ENCODE data around the gene ZNHIT2. TPM values are rescaled to one million over a fixed set of nuclear protein-coding genes. Genes with fewer than 3 reads are reported as not detected.

Gene ZNHIT2
- total and polyA plus RNA-seq, 2 of the 13 experiments (the other 11 are each of a cell fraction or from before 2014, with no cell fraction given) = 1.1 to 6.5 TPM

DNA sequence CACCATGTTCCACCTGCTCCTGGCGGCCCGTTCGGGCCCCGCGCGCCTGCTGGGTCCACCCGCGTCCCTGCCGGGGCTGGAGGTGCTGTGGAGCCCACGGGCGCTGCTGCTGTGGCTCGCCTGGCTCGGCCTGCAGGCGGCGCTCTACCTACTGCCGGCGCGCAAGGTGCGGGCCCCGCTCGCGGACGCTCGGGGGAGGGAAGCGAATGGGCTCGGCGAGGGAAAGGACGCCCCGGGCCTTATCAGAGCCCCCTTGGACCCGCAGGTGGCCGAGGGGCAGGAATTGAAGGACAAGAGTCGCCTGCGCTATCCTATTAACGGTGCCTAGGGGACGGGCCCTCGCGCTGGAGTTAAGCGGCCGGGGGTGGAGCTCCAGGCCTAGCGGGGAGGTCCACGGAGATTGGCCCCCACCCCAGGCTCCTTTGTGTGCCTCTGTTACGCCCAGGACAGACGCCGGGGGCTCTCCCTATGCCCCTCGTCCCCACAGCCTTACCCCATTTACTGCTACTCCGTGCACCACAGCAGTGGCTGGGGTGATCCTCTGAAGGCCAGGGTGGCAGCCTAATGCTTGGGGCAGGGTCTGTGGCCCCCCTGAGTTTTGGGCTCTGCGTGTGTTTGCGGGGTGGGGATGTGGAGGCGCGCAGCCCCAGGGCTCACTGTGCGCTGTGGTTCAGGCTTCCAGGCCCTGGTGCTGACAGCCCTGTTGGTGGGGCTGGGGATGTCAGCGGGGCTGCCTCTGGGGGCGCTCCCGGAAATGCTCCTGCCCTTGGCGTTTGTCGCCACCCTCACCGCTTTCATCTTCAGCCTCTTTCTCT is 4.7 kb downstream of the ZNHIT2 start:
- Histone ChIP-seq H3K27me3 (ENCODE audit: control insufficient read depth in 1 of 2, insufficient read depth in 2 of 2, low read length in 2 of 2) (no peaks in the 10 kb centered on the region), H3K9ac (ENCODE audit: insufficient read depth, low read depth, low read length) (peak overlapping the region; percentile 84), H2AFZ (ENCODE audit: low read length) (no peak overlapping the region), H4K20me1 (ENCODE audit: insufficient read depth, low read length) (no peaks in the 10 kb centered on the region), H3K36me3 (replicated peaks in 1 of 2; ENCODE audit: control insufficient read depth in 1 of 2, insufficient read depth in 2 of 2, low read length in 2 of 2) (peaks cover 3 to 11% of the 10 kb centered on the region in 2 experiments; a peak in 4 of 5 replicates), H3K4me1 (ENCODE audit: insufficient read depth, low read length) (peaks cover 37% of the 10 kb centered on the region), H3K79me2 (ENCODE audit: insufficient read depth, low read length) (peaks cover 10% of the 10 kb centered on the region), H3K9me3 (ENCODE audit: low read length) (no peaks in the 10 kb centered on the region), H3K4me3 (replicated peaks in 1 of 3; ENCODE audit: insufficient read depth in 1 of 3, low read depth in 2 of 3, low read length in 3 of 3) (peak overlapping the region; percentile 65 to 98 (median 95)), H3K4me2 (ENCODE audit: low read depth, low read length) (peak overlapping the region; percentile 96), H3K27ac (ENCODE audit: extremely low read length, insufficient read depth, low read length) (peak overlapping the region; percentile 61)
- POLR2A ChIA-PET = interaction anchor here (0.6 to 5.0 kb wide), 22 partner anchors 9 to 258 kb away, joined by 3 to 86 read pairs (median 6); partner anchors contain the start of genes ARL2, BATF2, CAPN1 and FAU
- CTCF ChIA-PET (ENCODE audit: low intra/inter-chr PET ratio, low total read pairs) = interaction anchor here (2.0 kb wide), 1 partner anchor 68 kb away, joined by 9 read pairs; the partner anchor contains the start of gene CAPN1
- no TSS peak for BruUV-seq (replicated peaks)
- FAIRE-seq = peak; percentile 40
- peak; percentile 47 for ATAC-seq
- DNase-seq (ENCODE audit: low spot score) = peak; percentile 41
- in situ Hi-C loops (cut with HindIII; ENCODE audit: extremely low pct_ligation_motif_present, low pct_unique_long_range_greater_than_20kb) = loop anchor here (5.0 kb wide), 1 partner anchor 70 kb away; the partner anchor contains the start of gene CAPN1
- intact Hi-C loops (cut with micrococcal nuclease; ENCODE audit: unreplicated experiment) = loop anchor here (2.0 kb wide), 1 partner anchor 68 kb away; the partner anchor contains the start of gene CAPN1
- WGBS (ENCODE audit: low lambda C conversion rate) = 2% methylated on average over 18 of the region's 57 CpGs
- no peak for TF ChIP-seq ZNF329 (CRISPR knock-in tag; IDR thresholded peaks at IDR 0.05; ENCODE audit: low read depth)
- TF ChIP-seq, protein P1, sequence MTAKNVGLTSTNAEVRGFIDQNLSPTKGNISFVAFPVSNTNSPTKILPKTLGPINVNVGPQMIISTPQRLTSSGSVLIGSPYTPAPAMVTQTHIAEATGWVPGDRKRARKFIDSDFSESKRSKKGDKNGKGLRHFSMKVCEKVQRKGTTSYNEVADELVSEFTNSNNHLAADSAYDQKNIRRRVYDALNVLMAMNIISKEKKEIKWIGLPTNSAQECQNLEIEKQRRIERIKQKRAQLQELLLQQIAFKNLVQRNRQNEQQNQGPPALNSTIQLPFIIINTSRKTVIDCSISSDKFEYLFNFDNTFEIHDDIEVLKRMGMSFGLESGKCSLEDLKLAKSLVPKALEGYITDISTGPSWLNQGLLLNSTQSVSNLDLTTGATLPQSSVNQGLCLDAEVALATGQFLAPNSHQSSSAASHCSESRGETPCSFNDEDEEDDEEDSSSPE (CRISPR knock-in tag; IDR thresholded peaks at IDR 0.05) = peak; percentile 57; the same call in 1 of the 2 replicates
- no peak for TF ChIP-seq ZNF660 (CRISPR knock-in tag; IDR thresholded peaks at IDR 0.05; ENCODE audit: borderline replicate concordance, low read depth)
- TF ChIP-seq, protein P2, sequence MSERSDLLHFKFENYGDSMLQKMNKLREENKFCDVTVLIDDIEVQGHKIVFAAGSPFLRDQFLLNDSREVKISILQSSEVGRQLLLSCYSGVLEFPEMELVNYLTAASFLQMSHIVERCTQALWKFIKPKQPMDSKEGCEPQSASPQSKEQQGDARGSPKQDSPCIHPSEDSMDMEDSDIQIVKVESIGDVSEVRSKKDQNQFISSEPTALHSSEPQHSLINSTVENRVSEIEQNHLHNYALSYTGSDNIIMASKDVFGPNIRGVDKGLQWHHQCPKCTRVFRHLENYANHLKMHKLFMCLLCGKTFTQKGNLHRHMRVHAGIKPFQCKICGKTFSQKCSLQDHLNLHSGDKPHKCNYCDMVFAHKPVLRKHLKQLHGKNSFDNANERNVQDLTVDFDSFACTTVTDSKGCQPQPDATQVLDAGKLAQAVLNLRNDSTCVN (CRISPR knock-in tag; IDR thresholded peaks at IDR 0.05; ENCODE audit: borderline replicate concordance) = no peak
- no peak for TF ChIP-seq HDAC6 (IDR thresholded peaks at IDR 0.05; ENCODE audit: low read depth, low read length)
- no peak for TF ChIP-seq ZNF781 (CRISPR knock-in tag; IDR thresholded peaks at IDR 0.05; ENCODE audit: borderline replicate concordance, not compliant biosample characterization)
- TF ChIP-seq THAP11 (CRISPR knock-in tag; IDR thresholded peaks at IDR 0.05) = peak; percentile 27; the same call in 1 of the 2 replicates
- TF ChIP-seq, protein P3, sequence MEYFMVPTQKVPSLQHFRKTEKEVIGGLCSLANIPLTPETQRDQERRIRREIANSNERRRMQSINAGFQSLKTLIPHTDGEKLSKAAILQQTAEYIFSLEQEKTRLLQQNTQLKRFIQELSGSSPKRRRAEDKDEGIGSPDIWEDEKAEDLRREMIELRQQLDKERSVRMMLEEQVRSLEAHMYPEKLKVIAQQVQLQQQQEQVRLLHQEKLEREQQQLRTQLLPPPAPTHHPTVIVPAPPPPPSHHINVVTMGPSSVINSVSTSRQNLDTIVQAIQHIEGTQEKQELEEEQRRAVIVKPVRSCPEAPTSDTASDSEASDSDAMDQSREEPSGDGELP (IDR thresholded peaks at IDR 0.05; ENCODE audit: borderline replicate concordance, low read depth) = no peak
- TF ChIP-seq PAWR (CRISPR knock-in tag; IDR thresholded peaks at IDR 0.05; ENCODE audit: borderline replicate concordance) = no peak; the same call in 1 of the 2 replicates
- no peak for TF ChIP-seq ZNF737 (CRISPR knock-in tag; IDR thresholded peaks at IDR 0.05; ENCODE audit: borderline replicate concordance)
- TF ChIP-seq NKX3-1 (CRISPR knock-in tag; IDR thresholded peaks at IDR 0.05) = peak; percentile 53; the same call in 1 of the 2 replicates
- TF ChIP-seq RNF2 (conservative IDR thresholded peaks at IDR 0.05; ENCODE audit: low read depth) = no peak
- TF ChIP-seq ZSCAN22 (CRISPR knock-in tag; IDR thresholded peaks at IDR 0.05) = no peak
- no peak for TF ChIP-seq PHB2 (IDR thresholded peaks at IDR 0.05; ENCODE audit: partially characterized antibody)
- TF ChIP-seq, protein P4, sequence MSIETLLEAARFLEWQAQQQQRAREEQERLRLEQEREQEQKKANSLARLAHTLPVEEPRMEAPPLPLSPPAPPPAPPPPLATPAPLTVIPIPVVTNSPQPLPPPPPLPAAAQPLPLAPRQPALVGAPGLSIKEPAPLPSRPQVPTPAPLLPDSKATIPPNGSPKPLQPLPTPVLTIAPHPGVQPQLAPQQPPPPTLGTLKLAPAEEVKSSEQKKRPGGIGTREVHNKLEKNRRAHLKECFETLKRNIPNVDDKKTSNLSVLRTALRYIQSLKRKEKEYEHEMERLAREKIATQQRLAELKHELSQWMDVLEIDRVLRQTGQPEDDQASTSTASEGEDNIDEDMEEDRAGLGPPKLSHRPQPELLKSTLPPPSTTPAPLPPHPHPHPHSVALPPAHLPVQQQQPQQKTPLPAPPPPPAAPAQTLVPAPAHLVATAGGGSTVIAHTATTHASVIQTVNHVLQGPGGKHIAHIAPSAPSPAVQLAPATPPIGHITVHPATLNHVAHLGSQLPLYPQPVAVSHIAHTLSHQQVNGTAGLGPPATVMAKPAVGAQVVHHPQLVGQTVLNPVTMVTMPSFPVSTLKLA (IDR thresholded peaks at IDR 0.05) = no peak
- TF ChIP-seq RBM22 (optimal IDR thresholded peaks at IDR 0.05; ENCODE audit: low read length) = peak; percentile 45
- no peak for TF ChIP-seq ZNF256 (CRISPR knock-in tag; conservative IDR thresholded peaks at IDR 0.05)
- no peak for TF ChIP-seq SMYD3 (CRISPR knock-in tag; IDR thresholded peaks at IDR 0.05)
- no peak for TF ChIP-seq CBX1 (IDR thresholded peaks at IDR 0.05; ENCODE audit: low read depth)
